Stimulated activated effector memory CD8-positive, alpha-beta T cell treated with anti-CD3 and anti-CD28 coated beads, Interleukin-12 subunit alpha, Interleukin-12 subunit beta, amount 100 ng/mL, for 72 hours (primary cell): ENCODE results near the gene C17orf78.
A peak's percentile ranks its signal among the peaks of the same experiment; 100 is the strongest.
"Not testable (repeated sequence)": the region's sequence is repeated elsewhere in the genome, so short reads cannot be mapped to it uniquely, and the experiment has no call there.

Experiments used
- ATAC-seq: fragments of 150-1000 bp; cut with Tn5 transposase; 2 replicates; pipeline ENCODE4 v1.10.0; 2021
- DNase-seq, 2 donors: peaks; one replicate each; pipeline ENCODE4 v3.0.0; 2021 to 2022; ENCODE audit warnings: low spot score in 2 of 2
- H3K27ac Mint-ChIP-seq: one replicate; pipeline ENCODE4 v1.8.0; 2022; ENCODE audit warnings: mild to moderate bottlenecking, mixed read lengths
- H3K36me3 Mint-ChIP-seq: one replicate; pipeline ENCODE4 v1.8.0; 2022; ENCODE audit warnings: mild to moderate bottlenecking, mixed read lengths
- H3K4me1 Mint-ChIP-seq: one replicate; pipeline ENCODE4 v1.8.0; 2022; ENCODE audit warnings: mixed read lengths
- H3K4me3 Mint-ChIP-seq: one replicate; pipeline ENCODE4 v1.8.0; 2022; ENCODE audit warnings: mild to moderate bottlenecking, mixed read lengths
- H3K9me3 Mint-ChIP-seq: one replicate; pipeline ENCODE4 v1.8.0; 2022; ENCODE audit warnings: mixed read lengths

The C17orf78 gene

DNA sequence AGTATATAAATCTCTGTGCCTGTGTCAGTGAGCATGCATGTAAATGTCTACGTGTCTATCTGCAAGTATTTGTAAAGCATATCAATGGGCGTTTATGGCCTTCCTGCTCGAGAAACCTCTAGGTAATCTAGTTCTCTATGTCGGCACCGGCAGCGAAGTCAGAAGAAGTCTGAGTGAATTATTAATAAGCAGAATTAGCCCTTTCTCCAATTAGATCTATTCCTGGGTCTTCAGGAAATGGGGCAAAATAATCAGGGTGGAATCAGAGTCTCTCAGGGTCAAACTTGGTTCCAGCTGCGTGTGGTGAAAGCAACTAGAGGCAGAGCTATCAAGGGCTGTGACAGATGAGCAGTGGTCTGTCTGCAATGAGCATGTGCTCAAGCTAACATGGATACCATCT is at the start of gene C17orf78:
C17orf78 (plus strand) TSS at position 280 of the 400 bp plus-strand sequence; CDS start at position 388, 108 bp downstream.
- H3K9me3 Mint-ChIP-seq, result no peaks in the 10 kb centered on the region
- H3K4me1 Mint-ChIP-seq, result peaks cover 5% of the 10 kb centered on the region
- H3K4me3 Mint-ChIP-seq, result no peak within 1 kb of the TSS
- no peak for DNase-seq
- no peaks in the 10 kb centered on the region for H3K36me3 Mint-ChIP-seq
- H3K27ac Mint-ChIP-seq, result no peak within 1 kb of the TSS
- ATAC-seq, result no peak

DNA sequence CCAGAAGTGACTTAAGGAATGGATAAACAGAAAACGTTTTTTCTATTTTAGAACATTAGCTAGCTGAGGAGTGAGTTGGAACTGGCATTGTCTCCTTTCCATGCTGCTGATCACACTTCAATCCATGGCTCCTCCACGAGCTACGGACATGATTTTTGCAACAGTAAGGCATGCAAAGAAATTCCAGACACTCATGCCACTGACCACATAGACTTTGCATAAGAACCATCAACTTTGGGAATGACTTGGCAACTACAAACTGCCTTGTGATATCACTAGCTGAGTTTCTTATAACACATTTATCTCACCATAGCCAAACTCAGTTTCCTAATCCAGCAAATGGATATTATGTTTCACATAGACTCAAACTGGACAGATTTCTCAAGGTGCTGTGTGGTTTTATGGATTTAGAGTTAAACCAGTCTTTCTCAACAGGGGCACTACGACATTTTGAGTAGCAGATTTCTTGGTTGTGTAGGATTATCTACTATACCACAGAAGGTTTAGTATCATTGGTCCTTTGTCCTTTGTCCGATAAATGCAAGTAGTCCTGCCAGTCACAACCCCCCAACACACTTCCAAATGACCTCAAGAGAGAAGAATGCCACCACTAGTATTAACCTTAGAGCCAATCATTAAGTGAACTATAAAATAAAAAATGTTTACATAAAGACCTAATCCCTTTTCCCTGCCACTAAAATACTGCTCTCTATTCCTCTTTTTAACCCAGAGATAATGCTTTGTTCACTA is 48.3 kb upstream of the C17orf78 start:
- DNase-seq, result no peak
- no peak for ATAC-seq
- H3K36me3 Mint-ChIP-seq, result peaks cover 62% of the 10 kb centered on the region
- H3K4me1 Mint-ChIP-seq, result no peaks in the 10 kb centered on the region
- no peaks in the 10 kb centered on the region for H3K9me3 Mint-ChIP-seq
- H3K27ac Mint-ChIP-seq, result no peak overlapping the region
- no peak overlapping the region for H3K4me3 Mint-ChIP-seq

DNA sequence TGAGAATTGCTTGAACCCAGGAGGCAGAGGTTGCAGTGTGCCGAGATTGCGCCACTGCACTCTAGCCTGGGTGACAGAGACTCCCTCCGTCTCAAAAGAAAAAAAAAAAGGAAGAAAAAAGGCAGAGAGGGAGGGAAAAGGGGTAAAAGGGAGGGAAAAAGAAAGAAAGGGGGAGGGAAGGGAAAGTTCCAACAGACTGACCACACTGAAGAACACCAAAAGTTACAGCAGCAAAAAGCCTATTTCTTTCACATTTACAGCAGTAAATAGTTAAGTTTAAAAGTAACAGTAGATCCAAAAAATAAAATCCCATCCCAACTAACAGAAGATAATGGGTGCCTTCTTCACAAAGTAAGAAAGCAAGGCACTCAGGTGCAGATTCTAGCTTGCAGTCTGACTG is 36.9 kb upstream of the C17orf78 start:
- peaks cover 7% of the 10 kb centered on the region for H3K4me1 Mint-ChIP-seq
- no peak overlapping the region for H3K4me3 Mint-ChIP-seq
- ATAC-seq, result no peak
- H3K36me3 Mint-ChIP-seq, result peaks cover 36% of the 10 kb centered on the region
- DNase-seq, result no peak
- H3K9me3 Mint-ChIP-seq, result no peaks in the 10 kb centered on the region
- H3K27ac Mint-ChIP-seq, result peak overlapping the region; percentile 37

DNA sequence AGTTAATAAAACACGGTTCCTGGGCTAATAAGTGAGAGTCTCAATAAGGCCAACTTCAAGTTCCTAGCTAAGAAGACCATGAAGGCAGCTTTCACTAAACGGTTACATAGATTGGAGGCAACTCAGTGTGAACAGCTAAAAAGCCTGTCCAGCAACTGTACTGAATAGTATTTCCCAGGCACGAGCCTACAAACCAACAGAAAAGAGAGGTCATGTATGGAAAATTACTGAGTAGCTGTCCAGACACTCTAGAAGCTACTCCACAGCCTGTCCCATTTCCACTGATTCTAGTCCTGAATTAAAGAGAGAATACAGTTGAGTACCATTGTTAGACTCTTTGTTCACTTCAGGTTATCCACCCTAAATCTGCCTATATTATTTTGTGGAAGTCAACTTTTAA is 36.5 kb upstream of the C17orf78 start:
- peaks cover 10% of the 10 kb centered on the region for H3K4me1 Mint-ChIP-seq
- H3K36me3 Mint-ChIP-seq, result peaks cover 35% of the 10 kb centered on the region
- ATAC-seq (no peak), DNase-seq (no peak)
- no peak overlapping the region for H3K4me3 Mint-ChIP-seq
- no peaks in the 10 kb centered on the region for H3K9me3 Mint-ChIP-seq
- H3K27ac Mint-ChIP-seq, result no peak overlapping the region

DNA sequence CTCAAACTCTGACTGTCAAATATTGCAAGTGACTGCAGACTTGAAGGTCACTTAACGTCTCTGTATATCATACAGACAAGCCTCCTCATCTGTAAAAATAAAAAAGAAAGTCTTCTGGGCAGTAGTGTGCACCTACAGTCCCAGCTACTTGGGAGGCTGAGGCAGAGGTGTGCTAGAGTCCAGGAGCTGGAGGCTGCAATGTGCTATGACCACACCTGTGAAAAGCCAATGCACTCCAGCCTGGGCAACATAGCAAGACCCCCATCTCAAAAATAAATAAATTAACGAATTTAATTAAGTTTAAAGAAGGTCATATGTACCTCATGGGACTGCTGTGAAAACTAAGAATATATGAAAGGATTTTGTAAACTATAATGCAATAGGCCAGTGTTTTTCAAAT is 35.0 kb upstream of the C17orf78 start:
- peaks cover 17% of the 10 kb centered on the region for H3K4me1 Mint-ChIP-seq
- DNase-seq (no peak), ATAC-seq (no peak)
- no peak overlapping the region for H3K4me3 Mint-ChIP-seq
- no peaks in the 10 kb centered on the region for H3K9me3 Mint-ChIP-seq
- H3K36me3 Mint-ChIP-seq, result peaks cover 29% of the 10 kb centered on the region
- no peak overlapping the region for H3K27ac Mint-ChIP-seq

DNA sequence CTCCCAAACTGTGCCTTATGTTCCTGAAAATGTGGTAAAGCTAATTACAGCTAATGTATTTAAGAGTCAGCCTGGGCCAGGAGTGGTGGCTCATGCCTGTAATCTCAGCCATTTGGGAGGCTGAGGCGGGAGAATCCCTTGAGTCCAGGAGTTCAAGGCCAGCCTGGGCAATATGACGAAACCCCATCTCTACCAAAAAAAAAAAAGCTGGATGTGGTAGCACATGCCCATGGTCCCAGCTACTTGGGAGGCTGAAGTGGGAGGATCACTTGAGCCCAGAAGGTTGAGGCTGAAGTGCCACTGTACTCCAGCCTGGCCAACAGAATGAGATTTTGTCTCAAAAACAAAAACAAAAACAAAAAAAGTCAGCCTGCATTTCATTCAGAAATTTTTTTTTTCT is 33.2 kb upstream of the C17orf78 start:
- H3K36me3 Mint-ChIP-seq, result peaks cover 14% of the 10 kb centered on the region
- peaks cover 28% of the 10 kb centered on the region for H3K4me1 Mint-ChIP-seq
- DNase-seq (no peak), ATAC-seq (no peak)
- no peak overlapping the region for H3K4me3 Mint-ChIP-seq
- no peaks in the 10 kb centered on the region for H3K9me3 Mint-ChIP-seq
- no peak overlapping the region for H3K27ac Mint-ChIP-seq

DNA sequence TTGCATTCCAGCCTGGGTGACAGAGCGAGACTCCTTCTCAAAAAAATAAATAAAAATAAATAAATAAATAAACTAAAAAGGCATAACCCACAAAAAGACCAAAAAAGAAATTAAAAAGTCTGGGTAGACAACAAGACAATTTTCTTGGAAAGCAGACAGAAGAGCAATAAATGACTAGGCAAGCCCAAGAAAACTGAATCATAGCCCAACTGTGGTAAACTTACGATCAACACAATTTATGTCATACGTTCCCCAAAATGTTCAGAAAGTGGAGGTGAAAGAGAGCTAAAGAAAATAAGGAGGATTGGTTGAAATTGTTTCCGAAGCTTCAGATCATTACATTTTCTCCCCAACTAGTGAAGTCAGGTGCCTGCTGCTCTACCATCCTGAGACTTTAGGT is 31.3 kb upstream of the C17orf78 start:
- H3K9me3 Mint-ChIP-seq, result no peaks in the 10 kb centered on the region
- H3K27ac Mint-ChIP-seq, result peak overlapping the region; percentile 49
- no peaks in the 10 kb centered on the region for H3K36me3 Mint-ChIP-seq
- DNase-seq, result no peak
- peak overlapping the region; percentile 25 for H3K4me3 Mint-ChIP-seq
- peaks cover 28% of the 10 kb centered on the region for H3K4me1 Mint-ChIP-seq
- ATAC-seq, result peak; percentile 93

DNA sequence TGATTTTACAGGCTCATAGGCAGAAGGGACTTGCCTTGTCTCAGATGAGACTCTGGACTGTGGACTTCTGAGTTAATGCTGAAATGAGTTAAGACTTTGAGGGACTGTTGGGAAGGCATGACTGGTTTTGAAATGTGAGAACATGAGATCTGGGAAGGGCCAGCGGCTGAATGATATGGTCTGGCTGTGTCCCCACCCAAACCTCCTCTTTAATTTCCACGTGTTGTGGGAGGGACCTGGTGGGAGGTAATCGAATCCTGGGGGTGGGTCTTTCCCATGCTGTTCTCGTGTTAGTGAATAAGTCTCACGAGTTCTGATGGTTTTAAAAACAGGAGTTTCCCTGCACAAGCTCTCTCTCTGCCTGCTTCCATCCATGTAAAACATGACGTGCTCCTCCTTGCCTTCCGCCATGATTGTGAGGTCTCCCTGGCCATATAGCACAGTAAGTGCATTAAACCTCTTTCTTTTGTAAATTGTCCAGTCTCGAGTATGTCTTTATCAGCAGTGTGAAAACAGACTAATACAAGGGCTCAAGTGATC is 28.9 kb upstream of the C17orf78 start:
- not testable (repeated sequence) for DNase-seq, H3K27ac Mint-ChIP-seq, ATAC-seq, H3K9me3 Mint-ChIP-seq, H3K36me3 Mint-ChIP-seq, H3K4me3 Mint-ChIP-seq
- peaks cover 28% of the 10 kb centered on the region for H3K4me1 Mint-ChIP-seq

DNA sequence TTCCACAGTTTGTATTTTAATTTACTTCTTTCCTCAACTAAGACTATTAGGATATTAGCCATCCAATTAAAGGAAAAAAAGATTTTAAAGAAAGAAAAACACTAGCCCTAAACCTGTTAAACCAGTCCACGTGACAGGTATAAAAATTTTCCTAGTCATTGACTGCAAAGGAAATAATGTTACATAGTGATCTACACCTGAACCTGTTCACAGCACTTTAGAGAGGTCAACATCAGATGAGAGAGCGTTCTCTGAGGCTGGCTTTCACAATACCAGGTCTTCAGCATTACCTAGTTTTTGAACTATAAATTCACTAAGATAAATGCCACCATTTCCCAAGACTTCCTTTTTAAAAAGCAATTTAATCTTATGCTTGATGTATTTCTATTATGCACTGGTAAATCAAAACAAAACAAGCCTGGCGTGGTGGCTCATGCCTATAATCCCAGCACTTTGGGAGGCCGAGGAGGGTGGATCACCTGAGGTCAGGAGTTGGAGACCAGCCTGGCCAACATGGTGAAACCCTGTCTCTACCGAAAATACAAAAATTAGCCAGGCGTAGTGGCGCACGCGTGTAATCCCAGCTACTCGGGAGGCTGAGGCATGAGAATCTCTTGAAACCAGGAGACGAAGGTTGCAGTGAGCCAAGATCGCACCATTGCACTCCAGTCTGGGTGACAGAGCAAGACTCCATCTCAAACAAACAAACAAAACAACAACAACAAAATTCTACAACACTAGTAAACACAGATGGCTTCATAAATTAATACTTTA is 18.8 kb upstream of the C17orf78 start:
- Mint-ChIP-seq H3K4me3 (peak overlapping the region; percentile 88), H3K36me3 (peaks cover 28% of the 10 kb centered on the region), H3K4me1 (peaks cover 29% of the 10 kb centered on the region)
- not testable (repeated sequence) for ATAC-seq, DNase-seq, H3K27ac Mint-ChIP-seq, H3K9me3 Mint-ChIP-seq

DNA sequence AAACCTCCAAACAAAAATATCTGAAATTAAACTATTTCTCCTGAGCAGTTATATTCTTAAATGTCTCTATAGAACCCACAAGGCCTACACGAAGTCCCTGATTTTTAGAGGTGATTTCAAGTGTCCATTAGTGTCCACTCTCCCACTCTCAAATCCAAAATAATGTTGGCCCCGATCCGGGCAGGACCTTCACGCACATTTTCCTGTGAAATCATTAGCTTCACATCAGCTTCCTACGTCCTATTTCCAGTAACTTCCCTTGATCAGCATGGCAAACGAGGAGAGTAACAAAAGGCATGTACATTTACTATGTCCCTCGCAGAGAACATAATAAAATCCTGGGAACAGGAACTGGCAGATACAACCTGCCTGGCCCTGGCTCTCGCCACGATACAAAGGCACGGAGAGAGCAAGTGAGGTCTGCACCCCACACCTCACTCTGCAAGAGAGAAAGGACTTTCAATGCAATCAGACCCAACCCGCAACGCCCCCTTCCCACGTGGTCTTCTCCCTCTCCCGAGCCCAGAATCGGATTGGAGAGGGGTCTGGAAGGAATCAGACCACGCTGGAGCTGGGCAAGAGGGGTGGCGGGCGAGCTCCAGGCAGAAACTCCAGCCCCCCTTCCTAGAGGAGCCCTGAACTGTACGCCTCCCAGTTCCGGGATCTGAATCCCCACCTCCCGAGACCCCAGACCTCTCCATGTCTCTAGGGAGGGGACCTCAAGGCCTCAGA is 17.5 kb upstream of the C17orf78 start:
- H3K4me3 Mint-ChIP-seq, result peak overlapping the region; percentile 88
- peak overlapping the region; percentile 87 for H3K27ac Mint-ChIP-seq
- ATAC-seq (peak; percentile 12), DNase-seq (peak in 1 of 2 donors; percentile 69)
- H3K36me3 Mint-ChIP-seq, result peaks cover 18% of the 10 kb centered on the region
- no peaks in the 10 kb centered on the region for H3K9me3 Mint-ChIP-seq
- peaks cover 29% of the 10 kb centered on the region for H3K4me1 Mint-ChIP-seq

DNA sequence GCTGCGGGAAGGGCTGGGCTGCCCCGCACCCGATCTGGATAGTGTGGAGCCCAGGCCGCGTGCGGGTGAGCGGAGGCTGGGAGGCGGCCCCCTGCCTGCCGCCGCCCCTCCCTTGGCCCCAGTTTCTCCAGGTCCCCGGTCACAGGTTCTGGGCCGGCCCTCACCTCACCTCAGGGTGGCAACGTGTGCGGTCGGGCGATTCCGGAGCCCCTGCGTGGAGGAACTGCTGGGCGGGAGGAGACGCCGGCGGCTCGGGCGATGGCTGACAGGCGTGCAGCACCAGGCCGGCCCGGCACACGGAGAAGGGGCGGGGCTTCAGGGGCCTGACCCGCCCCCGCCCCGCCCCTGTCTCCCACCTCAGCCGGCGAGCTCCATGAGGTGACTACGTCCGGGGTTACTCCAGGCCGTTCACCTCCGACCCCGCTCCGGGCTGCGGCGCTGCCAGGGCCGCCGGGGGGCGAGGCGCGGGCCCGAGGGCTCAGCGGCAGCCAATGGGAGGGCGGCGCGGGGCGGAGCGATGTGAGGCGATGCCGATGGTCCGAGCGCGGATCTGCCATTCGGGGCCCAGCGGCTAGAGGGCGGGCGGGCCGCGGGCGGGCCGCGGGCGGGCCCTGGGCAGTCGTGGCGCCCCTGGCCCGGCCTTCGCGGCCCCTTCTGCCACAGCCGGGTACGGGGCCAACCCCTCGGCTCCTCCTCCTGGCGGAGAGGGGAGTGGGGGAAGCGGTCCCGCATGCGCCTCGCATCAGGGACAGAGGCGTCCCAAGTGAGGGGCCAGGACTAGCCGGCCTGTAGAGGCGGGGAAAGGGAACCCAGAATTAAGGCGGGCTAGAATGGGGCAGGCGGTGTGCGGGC is 16.7 kb upstream of the C17orf78 start:
- peaks cover 10% of the 10 kb centered on the region for H3K36me3 Mint-ChIP-seq
- H3K9me3 Mint-ChIP-seq, result no peaks in the 10 kb centered on the region
- H3K4me3 Mint-ChIP-seq, result peak overlapping the region; percentile 88
- peak; percentile 87 to 95 for DNase-seq
- peaks cover 29% of the 10 kb centered on the region for H3K4me1 Mint-ChIP-seq
- H3K27ac Mint-ChIP-seq, result peak overlapping the region; percentile 87
- ATAC-seq, result peak; percentile 98

DNA sequence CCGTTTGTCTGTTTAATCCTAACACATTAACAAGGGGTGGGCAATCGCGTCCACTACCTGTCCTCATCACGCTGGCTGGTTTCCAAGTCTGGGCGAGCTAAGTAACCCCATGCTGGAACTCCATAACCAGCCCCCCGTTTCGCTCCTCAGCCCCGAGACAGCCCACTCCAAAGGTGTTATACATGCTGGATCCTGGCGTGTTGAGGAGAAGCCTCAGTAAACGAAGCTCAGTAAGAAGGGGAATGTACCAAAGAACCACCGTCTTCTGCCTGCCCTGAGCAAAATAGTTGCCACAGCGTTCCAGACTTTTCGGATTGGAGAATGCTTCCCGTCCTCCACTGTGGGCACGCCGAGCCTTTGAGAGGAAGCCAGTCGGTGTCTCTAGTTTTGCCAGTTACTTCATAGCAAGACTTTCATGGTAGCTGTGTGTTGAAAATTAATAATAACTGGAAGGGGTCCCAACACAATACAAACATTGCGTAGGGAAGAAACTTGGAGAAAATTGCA is 16.1 kb upstream of the C17orf78 start:
- Mint-ChIP-seq H3K4me3 (peak overlapping the region; percentile 88), H3K27ac (no peak overlapping the region), H3K9me3 (no peaks in the 10 kb centered on the region), H3K36me3 (peaks cover 5% of the 10 kb centered on the region), H3K4me1 (peaks cover 29% of the 10 kb centered on the region)
- DNase-seq (no peak), ATAC-seq (no peak)

DNA sequence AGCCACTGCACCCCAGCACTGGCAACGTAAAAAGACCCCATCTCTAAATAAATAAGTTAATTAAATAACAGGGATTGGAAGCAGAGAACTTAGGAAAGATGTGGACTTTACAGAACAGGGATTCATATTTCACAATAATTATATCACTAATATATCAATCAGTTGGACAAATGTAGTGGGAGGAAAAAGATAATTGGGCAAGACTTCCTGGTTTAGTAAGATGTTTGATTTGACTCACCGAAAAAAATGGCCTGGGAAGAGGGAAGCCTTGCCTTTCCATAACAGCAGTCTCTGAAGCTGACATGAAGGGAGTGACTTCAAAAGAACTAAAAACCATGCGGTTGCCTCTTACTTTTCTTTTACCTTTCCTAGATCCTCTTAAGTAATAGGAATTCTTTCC is 15.2 kb upstream of the C17orf78 start:
- Mint-ChIP-seq H3K4me1 (peaks cover 29% of the 10 kb centered on the region), H3K36me3 (no peaks in the 10 kb centered on the region), H3K9me3 (no peaks in the 10 kb centered on the region), H3K4me3 (no peak overlapping the region), H3K27ac (no peak overlapping the region)
- ATAC-seq, result no peak
- no peak for DNase-seq

DNA sequence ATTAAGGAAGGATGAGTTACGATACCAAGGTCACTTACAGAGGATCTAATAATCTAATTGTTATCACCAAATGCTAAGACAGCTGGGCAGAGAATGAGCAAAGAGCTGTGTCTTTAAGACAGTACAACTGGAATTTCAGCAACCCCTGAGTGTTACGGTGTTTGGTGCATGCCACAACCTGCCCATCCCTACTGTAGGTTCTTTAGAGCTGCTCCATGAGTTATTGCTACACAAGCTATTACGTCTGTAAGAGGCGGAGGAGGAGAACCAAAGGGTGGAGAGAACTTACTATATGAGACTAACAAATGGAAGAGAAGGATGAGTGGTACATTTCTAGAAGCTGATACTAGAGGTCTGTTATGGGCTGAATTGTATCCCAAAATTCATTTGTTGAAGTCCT is 14.2 kb upstream of the C17orf78 start:
- Mint-ChIP-seq H3K27ac (no peak overlapping the region), H3K9me3 (no peaks in the 10 kb centered on the region), H3K4me1 (peaks cover 28% of the 10 kb centered on the region), H3K36me3 (no peaks in the 10 kb centered on the region), H3K4me3 (no peak overlapping the region)
- DNase-seq (no peak), ATAC-seq (no peak)
